ENCODE results near the gene H19. TPM values are rescaled to one million over a fixed set of nuclear protein-coding genes. Genes with fewer than 3 reads are reported as not detected.

The H19 gene
- polyA plus RNA-seq, 1 of the 3 experiments (the other 2 are of a cell fraction): 3.7 TPM

DNA sequence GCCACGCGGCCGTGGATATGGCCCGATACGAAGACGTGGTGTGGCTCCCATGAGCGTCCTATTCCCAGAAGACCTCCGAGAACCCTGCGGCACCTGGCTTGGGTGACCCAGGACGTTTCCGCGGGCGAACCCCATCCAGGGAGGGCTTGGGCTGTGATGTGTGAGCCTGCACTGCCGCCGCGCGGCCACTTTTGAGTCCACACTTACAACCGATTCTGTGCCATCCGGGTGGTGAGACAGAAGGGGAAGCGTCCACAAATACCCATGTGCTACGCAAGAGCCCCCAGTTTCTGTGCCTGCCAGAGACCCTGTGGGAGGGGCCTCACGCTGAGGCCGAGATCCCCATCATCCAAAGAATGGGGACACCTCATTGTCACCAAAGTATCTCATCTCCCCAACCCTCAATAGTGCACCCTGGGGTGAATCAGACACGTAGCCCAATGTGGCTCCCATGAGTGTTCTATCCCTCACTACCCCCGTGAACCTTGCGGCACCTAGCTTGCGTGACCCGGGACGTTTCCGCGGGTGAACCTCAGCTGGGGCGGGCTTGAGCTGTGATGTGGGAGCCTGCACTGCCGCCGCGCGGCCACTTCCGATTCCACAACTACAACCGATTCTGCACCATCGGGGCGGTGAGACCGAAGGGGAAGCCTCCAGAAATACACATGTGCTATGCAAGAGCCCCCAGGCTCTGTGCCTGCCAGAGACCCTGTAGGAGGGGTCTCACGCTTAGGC lies 4.6 kb upstream of the H19 start (continued):
- TF ChIP-seq, protein P1, sequence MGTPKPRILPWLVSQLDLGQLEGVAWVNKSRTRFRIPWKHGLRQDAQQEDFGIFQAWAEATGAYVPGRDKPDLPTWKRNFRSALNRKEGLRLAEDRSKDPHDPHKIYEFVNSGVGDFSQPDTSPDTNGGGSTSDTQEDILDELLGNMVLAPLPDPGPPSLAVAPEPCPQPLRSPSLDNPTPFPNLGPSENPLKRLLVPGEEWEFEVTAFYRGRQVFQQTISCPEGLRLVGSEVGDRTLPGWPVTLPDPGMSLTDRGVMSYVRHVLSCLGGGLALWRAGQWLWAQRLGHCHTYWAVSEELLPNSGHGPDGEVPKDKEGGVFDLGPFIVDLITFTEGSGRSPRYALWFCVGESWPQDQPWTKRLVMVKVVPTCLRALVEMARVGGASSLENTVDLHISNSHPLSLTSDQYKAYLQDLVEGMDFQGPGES (IDR thresholded peaks at IDR 0.05; ENCODE audit: low read depth, low read length): no peak
- no peak for TF ChIP-seq POLR2AphosphoS5 (IDR thresholded peaks at IDR 0.05; ENCODE audit: low read depth, low read length)
- TF ChIP-seq YY1 (IDR thresholded peaks at IDR 0.05; ENCODE audit: low read depth): no peak

DNA sequence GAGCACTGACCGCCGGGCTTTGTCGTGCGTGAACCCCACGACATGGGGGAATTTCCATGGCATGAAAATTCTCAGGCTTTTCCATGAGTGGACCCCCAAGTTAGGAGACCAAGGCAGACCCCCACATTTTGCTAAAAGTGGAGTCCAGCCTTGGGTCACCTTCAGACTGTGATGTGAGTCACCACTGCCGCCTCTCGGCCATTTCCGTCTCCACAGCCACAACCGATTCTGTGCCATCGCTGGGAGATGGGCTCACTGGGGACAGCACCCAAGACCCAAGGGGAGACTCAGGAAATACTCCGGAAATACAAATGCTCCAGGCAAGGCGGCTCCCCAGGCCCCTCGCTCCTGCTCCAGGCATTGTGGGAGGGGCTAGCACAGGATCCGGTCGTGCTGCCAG lies 1.2 kb upstream of the H19 start:
- ChIA-PET POLR2A (interaction anchor here (0.7 to 5.4 kb wide), 7 partner anchors 19 to 117 kb away, joined by 3 to 84 read pairs (median 12); no protein-coding TSS in a partner anchor), CTCF (interaction anchor here (0.6 to 6.1 kb wide), 23 partner anchors 8 to 351 kb away, joined by 3 to 148 read pairs (median 4); partner anchors contain the start of gene SYT8)
- TF ChIP-seq MXI1 (IDR thresholded peaks at IDR 0.05; ENCODE audit: low read depth, low read length) (no peak), SMC3 (IDR thresholded peaks at IDR 0.05; ENCODE audit: low read depth, low read length) (no peak), POLR2AphosphoS5 (IDR thresholded peaks at IDR 0.05; ENCODE audit: low read depth, low read length) (no peak), NFIC (IDR thresholded peaks at IDR 0.05; ENCODE audit: borderline replicate concordance) (no peak), TCF12 (IDR thresholded peaks at IDR 0.05) (no peak), RCOR1 (IDR thresholded peaks at IDR 0.05; ENCODE audit: low read length) (no peak), TEAD4 (IDR thresholded peaks at IDR 0.05; ENCODE audit: borderline replicate concordance, insufficient read depth) (no peak), GABPA (IDR thresholded peaks at IDR 0.05; ENCODE audit: low read depth) (no peak)
- TF ChIP-seq, protein P2, sequence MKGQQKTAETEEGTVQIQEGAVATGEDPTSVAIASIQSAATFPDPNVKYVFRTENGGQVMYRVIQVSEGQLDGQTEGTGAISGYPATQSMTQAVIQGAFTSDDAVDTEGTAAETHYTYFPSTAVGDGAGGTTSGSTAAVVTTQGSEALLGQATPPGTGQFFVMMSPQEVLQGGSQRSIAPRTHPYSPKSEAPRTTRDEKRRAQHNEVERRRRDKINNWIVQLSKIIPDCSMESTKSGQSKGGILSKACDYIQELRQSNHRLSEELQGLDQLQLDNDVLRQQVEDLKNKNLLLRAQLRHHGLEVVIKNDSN (IDR thresholded peaks at IDR 0.05; ENCODE audit: borderline replicate concordance, low read depth): no peak
- TF ChIP-seq, protein P3, sequence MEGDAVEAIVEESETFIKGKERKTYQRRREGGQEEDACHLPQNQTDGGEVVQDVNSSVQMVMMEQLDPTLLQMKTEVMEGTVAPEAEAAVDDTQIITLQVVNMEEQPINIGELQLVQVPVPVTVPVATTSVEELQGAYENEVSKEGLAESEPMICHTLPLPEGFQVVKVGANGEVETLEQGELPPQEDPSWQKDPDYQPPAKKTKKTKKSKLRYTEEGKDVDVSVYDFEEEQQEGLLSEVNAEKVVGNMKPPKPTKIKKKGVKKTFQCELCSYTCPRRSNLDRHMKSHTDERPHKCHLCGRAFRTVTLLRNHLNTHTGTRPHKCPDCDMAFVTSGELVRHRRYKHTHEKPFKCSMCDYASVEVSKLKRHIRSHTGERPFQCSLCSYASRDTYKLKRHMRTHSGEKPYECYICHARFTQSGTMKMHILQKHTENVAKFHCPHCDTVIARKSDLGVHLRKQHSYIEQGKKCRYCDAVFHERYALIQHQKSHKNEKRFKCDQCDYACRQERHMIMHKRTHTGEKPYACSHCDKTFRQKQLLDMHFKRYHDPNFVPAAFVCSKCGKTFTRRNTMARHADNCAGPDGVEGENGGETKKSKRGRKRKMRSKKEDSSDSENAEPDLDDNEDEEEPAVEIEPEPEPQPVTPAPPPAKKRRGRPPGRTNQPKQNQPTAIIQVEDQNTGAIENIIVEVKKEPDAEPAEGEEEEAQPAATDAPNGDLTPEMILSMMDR (IDR thresholded peaks at IDR 0.05): no peak
- TF ChIP-seq, protein P4, sequence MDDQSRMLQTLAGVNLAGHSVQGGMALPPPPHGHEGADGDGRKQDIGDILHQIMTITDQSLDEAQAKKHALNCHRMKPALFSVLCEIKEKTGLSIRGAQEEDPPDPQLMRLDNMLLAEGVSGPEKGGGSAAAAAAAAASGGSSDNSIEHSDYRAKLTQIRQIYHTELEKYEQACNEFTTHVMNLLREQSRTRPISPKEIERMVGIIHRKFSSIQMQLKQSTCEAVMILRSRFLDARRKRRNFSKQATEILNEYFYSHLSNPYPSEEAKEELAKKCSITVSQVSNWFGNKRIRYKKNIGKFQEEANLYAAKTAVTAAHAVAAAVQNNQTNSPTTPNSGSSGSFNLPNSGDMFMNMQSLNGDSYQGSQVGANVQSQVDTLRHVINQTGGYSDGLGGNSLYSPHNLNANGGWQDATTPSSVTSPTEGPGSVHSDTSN (IDR thresholded peaks at IDR 0.05): no peak
- Histone ChIP-seq H3K27me3 (ENCODE audit: insufficient read depth) (no peaks in the 10 kb centered on the region), H3F3A (replicated peaks; ENCODE audit: insufficient read depth) (no peaks in the 10 kb centered on the region), H3K79me2 (ENCODE audit: insufficient read depth) (no peaks in the 10 kb centered on the region), H3K4me2 (no peak overlapping the region), H3K4me1 (ENCODE audit: control insufficient read depth in 1 of 2, insufficient read depth in 2 of 2, low read depth in 1 of 2, low read length in 1 of 2) (no peaks in the 10 kb centered on the region), H3K9me2 (no peaks in the 10 kb centered on the region), H3K27ac (ENCODE audit: low read depth in 2 of 2, low read length in 1 of 2) (no peak overlapping the region), H3K4me3 (ENCODE audit: low read depth in 2 of 2, low read length in 1 of 2) (no peak overlapping the region), H3K36me3 (replicated peaks in 1 of 2; ENCODE audit: control insufficient read depth in 1 of 2, insufficient read depth in 2 of 2, low read length in 1 of 2) (no peaks in the 10 kb centered on the region), H3K9ac (no peak overlapping the region), H2AFZ (ENCODE audit: low read depth) (no peak overlapping the region), H4K20me1 (ENCODE audit: insufficient read depth) (no peaks in the 10 kb centered on the region), H3K9me3 (no peaks in the 10 kb centered on the region)
- DNase-seq: no peak
- WGBS (ENCODE audit: low lambda C conversion rate): no CpG with 5 or more reads among the region's 15 CpGs
